ENCODE data around the gene RPLP2.

- TF ChIP-seq CTCF (conservative IDR thresholded peaks at IDR 0.05; ENCODE audit: low read depth, low read length) (no peak), USF2 (IDR thresholded peaks at IDR 0.05; ENCODE audit: low read depth, low read length) (no peak), POLR2A (IDR thresholded peaks at IDR 0.05; ENCODE audit: low read depth, low read length) (no peak), RAD21 (IDR thresholded peaks at IDR 0.05; ENCODE audit: low read length) (no peak)
Measured at GRCh38 chr11:773830-774229, 35.9 kb upstream of the RPLP2 start.
